ENCODE results near the gene PICALM.

PICALM gene

DNA sequence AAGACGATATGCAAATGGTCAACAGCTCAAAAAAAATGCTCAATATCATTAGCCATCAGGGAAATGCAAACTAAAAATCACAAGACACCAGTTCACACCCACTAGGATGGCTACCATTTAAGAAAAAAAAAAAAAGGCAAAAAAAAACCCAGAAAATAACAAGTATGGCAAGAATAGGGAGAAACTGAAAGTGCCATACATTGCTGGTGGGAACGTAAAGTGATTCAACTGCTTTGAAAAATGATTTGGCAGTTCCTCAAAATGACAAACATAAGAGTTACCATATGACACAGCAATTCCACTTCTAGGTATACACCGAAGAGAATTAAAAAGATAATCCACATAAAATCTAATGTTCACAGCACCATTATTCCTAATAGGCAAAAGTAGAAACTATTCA lies 47.5 kb downstream of the PICALM start:
- no peak for DNase-seq (ENCODE audit: low read depth)
- TF ChIP-seq, protein P1, sequence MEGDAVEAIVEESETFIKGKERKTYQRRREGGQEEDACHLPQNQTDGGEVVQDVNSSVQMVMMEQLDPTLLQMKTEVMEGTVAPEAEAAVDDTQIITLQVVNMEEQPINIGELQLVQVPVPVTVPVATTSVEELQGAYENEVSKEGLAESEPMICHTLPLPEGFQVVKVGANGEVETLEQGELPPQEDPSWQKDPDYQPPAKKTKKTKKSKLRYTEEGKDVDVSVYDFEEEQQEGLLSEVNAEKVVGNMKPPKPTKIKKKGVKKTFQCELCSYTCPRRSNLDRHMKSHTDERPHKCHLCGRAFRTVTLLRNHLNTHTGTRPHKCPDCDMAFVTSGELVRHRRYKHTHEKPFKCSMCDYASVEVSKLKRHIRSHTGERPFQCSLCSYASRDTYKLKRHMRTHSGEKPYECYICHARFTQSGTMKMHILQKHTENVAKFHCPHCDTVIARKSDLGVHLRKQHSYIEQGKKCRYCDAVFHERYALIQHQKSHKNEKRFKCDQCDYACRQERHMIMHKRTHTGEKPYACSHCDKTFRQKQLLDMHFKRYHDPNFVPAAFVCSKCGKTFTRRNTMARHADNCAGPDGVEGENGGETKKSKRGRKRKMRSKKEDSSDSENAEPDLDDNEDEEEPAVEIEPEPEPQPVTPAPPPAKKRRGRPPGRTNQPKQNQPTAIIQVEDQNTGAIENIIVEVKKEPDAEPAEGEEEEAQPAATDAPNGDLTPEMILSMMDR (IDR thresholded peaks at IDR 0.05; ENCODE audit: control insufficient read depth, insufficient read depth, low read depth, low read length, missing control alignments) = no peak
- no peak overlapping the region for H3K4me3 ChIP-seq (ENCODE audit: control insufficient read depth, low read depth, low read length)

DNA sequence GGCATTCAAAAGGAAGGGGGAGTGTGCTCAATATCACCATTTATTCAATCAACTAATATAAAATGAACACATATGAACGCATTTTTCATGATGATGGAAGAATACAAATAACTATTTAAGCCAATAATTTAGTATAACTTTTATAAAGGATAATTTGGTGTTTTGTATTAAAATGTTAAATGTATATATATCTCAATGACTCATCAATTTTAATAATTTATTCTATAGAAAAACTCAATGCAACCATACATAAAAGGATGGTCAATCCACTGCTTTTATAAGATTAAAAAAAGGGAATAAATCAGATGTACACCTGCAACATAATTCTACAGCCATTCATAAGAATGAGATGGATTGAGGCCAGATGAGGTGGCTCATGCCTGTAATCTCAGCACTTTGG lies 50.6 kb downstream of the PICALM start:
- no peak for DNase-seq (ENCODE audit: low read depth)
- H3K4me3 ChIP-seq (ENCODE audit: control insufficient read depth, low read depth, low read length) = no peak overlapping the region
- TF ChIP-seq, protein P1 (IDR thresholded peaks at IDR 0.05; ENCODE audit: control insufficient read depth, insufficient read depth, low read depth, low read length, missing control alignments) = no peak

DNA sequence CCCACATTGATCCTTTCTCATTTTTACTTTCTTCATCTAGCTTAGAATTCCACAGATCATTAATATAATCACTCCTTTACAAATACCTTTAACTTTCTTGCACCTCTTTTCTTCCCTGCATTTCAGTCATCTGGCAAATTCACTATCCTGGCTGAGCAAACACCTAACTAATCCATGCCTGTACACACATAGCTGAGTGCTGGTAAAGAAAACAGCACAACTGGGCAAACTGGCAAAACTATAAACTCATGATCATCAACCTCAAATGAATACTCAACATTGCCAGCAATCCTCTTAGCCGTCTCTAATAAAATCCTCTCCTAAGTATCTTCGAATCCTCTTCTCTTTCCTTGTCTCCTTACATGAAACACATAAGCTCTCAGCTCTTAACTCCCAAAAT lies 52.4 kb downstream of the PICALM start:
- no peak overlapping the region for H3K4me3 ChIP-seq (ENCODE audit: control insufficient read depth, low read depth, low read length)
- TF ChIP-seq, protein P1 (IDR thresholded peaks at IDR 0.05; ENCODE audit: control insufficient read depth, insufficient read depth, low read depth, low read length, missing control alignments) = no peak
- no peak for DNase-seq (ENCODE audit: low read depth)

DNA sequence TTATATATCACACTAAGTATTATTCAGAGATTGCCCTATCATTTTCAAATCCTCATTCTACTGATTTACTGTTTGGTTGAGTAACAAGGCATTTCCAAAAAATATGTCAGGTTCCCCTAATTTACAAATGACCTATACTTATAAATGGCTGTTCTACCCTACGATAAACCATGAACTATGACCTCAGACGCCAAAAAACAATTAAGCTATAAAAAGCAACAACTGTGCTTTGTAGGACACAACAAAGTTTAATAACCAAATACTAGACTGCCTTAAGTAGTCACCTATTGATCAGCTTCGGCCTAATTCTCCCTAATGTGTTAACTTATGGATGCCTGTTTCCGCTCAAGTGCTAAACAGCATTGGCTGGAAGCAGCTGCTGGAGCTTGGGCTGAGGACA lies 53.2 kb downstream of the PICALM start:
- no peak overlapping the region for H3K4me3 ChIP-seq (ENCODE audit: control insufficient read depth, low read depth, low read length)
- TF ChIP-seq, protein P1 (IDR thresholded peaks at IDR 0.05; ENCODE audit: control insufficient read depth, insufficient read depth, low read depth, low read length, missing control alignments) = no peak
- no peak for DNase-seq (ENCODE audit: low read depth)

DNA sequence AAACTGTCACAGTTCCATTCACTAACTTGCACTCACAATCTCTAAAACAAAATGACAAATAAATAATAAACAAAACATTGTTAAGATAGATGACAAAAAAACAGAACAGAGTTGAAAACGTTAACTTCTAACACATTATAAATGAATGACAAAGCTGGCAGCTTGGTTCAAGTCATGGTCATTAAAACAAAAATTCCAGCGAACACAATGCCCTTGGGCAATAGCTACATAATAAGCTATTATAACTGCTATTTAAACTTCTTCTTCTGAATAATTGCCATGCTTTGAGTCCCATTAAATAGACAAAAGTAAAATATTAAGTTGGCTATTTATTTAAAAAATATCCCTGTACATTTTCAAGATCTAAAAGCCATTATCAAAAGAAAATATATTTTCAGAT lies 54.7 kb downstream of the PICALM start:
- TF ChIP-seq, protein P1 (IDR thresholded peaks at IDR 0.05; ENCODE audit: control insufficient read depth, insufficient read depth, low read depth, low read length, missing control alignments) = no peak
- no peak overlapping the region for H3K4me3 ChIP-seq (ENCODE audit: control insufficient read depth, low read depth, low read length)
- no peak for DNase-seq (ENCODE audit: low read depth)

DNA sequence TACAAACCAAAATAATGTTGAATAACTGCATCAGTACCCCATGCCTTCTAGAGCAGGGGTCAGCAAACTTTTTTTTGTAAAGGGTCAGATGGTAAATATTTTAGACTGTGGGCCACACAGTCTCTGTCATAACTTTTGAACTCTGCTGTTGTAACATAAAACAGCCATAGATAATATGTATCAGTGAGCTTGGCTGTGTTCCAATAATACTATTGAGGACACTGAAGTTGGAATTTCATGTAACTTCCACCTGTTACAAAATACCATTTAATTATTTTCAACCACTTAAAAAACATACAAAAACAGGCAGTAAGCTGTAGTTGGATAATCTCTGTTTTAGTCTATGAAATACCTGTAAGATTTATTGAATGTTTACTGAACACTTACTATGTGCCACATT lies 55.2 kb downstream of the PICALM start:
- TF ChIP-seq, protein P1 (IDR thresholded peaks at IDR 0.05; ENCODE audit: control insufficient read depth, insufficient read depth, low read depth, low read length, missing control alignments) = no peak
- no peak for DNase-seq (ENCODE audit: low read depth)
- no peak overlapping the region for H3K4me3 ChIP-seq (ENCODE audit: control insufficient read depth, low read depth, low read length)

DNA sequence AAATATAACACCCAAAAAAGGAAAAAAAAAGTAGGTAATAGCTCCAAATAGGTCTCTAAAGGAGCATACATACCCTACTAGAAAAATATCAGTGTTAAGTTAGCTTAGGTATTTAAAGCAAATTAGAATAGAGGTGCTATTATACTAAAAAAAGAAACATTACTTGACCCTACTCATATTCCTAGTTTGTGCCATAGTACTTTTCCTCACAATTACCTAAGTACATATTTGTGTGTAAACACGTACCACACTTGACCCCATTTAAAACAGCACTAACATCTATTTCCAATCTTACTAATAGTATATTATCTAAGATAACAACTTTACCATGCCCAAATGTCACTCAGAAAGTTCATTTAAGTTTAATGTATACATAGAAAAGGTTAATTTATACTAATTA lies 57.7 kb downstream of the PICALM start:
- DNase-seq (ENCODE audit: low read depth) = no peak
- H3K4me3 ChIP-seq (ENCODE audit: control insufficient read depth, low read depth, low read length) = no peak overlapping the region
- TF ChIP-seq, protein P1 (IDR thresholded peaks at IDR 0.05; ENCODE audit: control insufficient read depth, insufficient read depth, low read depth, low read length, missing control alignments) = no peak

All from AG09309 (cell line).